ENCODE results near the gene MOAP1.
"Not testable (repeated sequence)": the region's sequence is repeated elsewhere in the genome, so short reads cannot be mapped to it uniquely, and the experiment has no call there.

The MOAP1 gene

GRCh38 chr14:93185349-93185720 is 638 bp upstream of the MOAP1 start:
- no peak for DNase-seq (ENCODE audit: low read depth in 2 of 2)

GRCh38 chr14:93183596-93184317 is 940 bp downstream of the MOAP1 start:
- no peak for DNase-seq (ENCODE audit: low read depth in 2 of 2)

- DNase-seq (ENCODE audit: low read depth in 2 of 2), result no peak
Measured at GRCh38 chr14:93175492-93175891, 9.2 kb downstream of the MOAP1 start.

GRCh38 chr14:93174731-93175130 is 10.0 kb downstream of the MOAP1 start:
- not testable (repeated sequence) for DNase-seq (ENCODE audit: low read depth in 2 of 2)

GRCh38 chr14:93173943-93174395 is 10.7 kb downstream of the MOAP1 start:
- DNase-seq (ENCODE audit: low read depth in 2 of 2), result no peak

GRCh38 chr14:93171376-93171775 is 13.3 kb downstream of the MOAP1 start:
- DNase-seq (ENCODE audit: low read depth in 2 of 2), result no peak

GRCh38 chr14:93170141-93170540 is 14.6 kb downstream of the MOAP1 start:
- DNase-seq (ENCODE audit: low read depth in 2 of 2), result not testable (repeated sequence)

- DNase-seq (ENCODE audit: low read depth in 2 of 2), result not testable (repeated sequence)
Measured at GRCh38 chr14:93169619-93170018, 15.1 kb downstream of the MOAP1 start.

- not testable (repeated sequence) for DNase-seq (ENCODE audit: low read depth in 2 of 2)
Measured at GRCh38 chr14:93168610-93169009, 16.1 kb downstream of the MOAP1 start.

GRCh38 chr14:93165271-93166265 is 19.1 kb downstream of the MOAP1 start:
- DNase-seq (ENCODE audit: low read depth in 2 of 2), result not testable (repeated sequence)

- DNase-seq (ENCODE audit: low read depth in 2 of 2), result no peak
Measured at GRCh38 chr14:93163564-93163963, 21.1 kb downstream of the MOAP1 start.

GRCh38 chr14:93161411-93161940 is 23.2 kb downstream of the MOAP1 start:
- DNase-seq (ENCODE audit: low read depth in 2 of 2), result no peak

GRCh38 chr14:93160353-93160801 is 24.3 kb downstream of the MOAP1 start:
- no peak for DNase-seq (ENCODE audit: low read depth in 2 of 2)

GRCh38 chr14:93159625-93160352 is 24.9 kb downstream of the MOAP1 start:
- DNase-seq (ENCODE audit: low read depth in 2 of 2), result not testable (repeated sequence)

- DNase-seq (ENCODE audit: low read depth in 2 of 2), result not testable (repeated sequence)
Measured at GRCh38 chr14:93158349-93158748, 26.3 kb downstream of the MOAP1 start.

- DNase-seq (ENCODE audit: low read depth in 2 of 2), result no peak
Measured at GRCh38 chr14:93156693-93157369, 27.9 kb downstream of the MOAP1 start.

GRCh38 chr14:93155667-93156066 is 29.0 kb downstream of the MOAP1 start:
- no peak for DNase-seq (ENCODE audit: low read depth in 2 of 2)

- no peak for DNase-seq (ENCODE audit: low read depth in 2 of 2)
Measured at GRCh38 chr14:93153121-93153520, 31.6 kb downstream of the MOAP1 start.

GRCh38 chr14:93150227-93151208 is 34.2 kb downstream of the MOAP1 start:
- DNase-seq (ENCODE audit: low read depth in 2 of 2), result no peak

- no peak for DNase-seq (ENCODE audit: low read depth in 2 of 2)
Measured at GRCh38 chr14:93148979-93149378, 35.7 kb downstream of the MOAP1 start.

All from activated CD8-positive, alpha-beta memory T cell treated with anti-CD3 and anti-CD28 coated beads for 4 hours (primary cell).